ENCODE measurements around the gene CLK2. TPM values are rescaled to one million over a fixed set of nuclear protein-coding genes. Genes with fewer than 3 reads are reported as not detected.
"Not testable (repeated sequence)": the region's sequence is repeated elsewhere in the genome, so short reads cannot be mapped to it uniquely, and the experiment has no call there.

Gene CLK2
- total RNA-seq, 2 donors from 2014 or later, result 28.1 to 56.5 TPM

DNA sequence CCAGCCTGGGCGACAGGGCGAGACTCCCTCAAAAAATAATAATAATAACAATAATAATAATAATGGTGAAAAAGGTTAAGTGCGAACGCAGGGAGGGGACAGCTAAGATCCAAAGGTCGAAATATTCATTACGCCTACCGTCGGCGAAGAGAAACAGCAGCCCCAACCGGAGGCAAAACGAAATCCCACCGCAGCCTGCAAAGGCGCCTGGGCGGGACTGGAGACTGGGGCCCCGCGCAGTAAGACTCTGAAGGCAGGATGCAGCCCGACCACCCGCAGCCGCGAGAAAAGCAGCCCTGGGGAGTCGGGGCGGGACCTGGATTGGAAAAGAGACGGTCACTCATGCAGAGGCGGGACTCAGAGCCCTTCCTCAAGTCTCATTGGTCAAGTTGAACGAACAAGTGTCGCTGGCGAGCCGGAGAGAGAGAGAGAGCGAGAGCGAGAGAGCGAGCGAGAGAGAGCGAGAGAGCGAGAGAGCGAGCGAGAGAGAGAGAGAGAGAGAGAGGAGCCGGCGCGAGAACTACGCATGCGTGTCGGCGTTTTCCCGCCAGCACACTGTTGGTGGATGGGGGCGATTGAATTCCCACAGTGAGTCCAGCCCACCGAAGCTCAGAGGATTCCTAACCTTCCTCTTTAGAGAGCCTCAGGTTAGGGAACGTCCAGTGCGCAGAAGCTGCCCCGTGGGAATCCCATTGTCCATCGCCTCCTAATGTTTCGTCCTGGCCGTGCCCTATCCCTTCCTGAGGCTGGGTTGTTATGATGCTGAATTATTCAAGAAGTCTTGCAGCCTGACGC, 28.7 kb downstream of the CLK2 start:
- H3K4me1 ChIP-seq (replicated peaks), result no peaks in the 10 kb centered on the region
- under 1% methylated on average over 53 of the region's 53 CpGs for WGBS
- no peaks in the 10 kb centered on the region for H3K9me3 ChIP-seq
- H3K4me3 ChIP-seq, result peak overlapping the region; percentile 50 to 55
- DNase-seq (ENCODE audit: low spot score), result peak; percentile 96
- TF ChIP-seq POLR2A (IDR thresholded peaks at IDR 0.05) (peak; percentile 80), POLR2AphosphoS5 (IDR thresholded peaks at IDR 0.05) (peak; percentile 98)
- TF ChIP-seq, protein P1, sequence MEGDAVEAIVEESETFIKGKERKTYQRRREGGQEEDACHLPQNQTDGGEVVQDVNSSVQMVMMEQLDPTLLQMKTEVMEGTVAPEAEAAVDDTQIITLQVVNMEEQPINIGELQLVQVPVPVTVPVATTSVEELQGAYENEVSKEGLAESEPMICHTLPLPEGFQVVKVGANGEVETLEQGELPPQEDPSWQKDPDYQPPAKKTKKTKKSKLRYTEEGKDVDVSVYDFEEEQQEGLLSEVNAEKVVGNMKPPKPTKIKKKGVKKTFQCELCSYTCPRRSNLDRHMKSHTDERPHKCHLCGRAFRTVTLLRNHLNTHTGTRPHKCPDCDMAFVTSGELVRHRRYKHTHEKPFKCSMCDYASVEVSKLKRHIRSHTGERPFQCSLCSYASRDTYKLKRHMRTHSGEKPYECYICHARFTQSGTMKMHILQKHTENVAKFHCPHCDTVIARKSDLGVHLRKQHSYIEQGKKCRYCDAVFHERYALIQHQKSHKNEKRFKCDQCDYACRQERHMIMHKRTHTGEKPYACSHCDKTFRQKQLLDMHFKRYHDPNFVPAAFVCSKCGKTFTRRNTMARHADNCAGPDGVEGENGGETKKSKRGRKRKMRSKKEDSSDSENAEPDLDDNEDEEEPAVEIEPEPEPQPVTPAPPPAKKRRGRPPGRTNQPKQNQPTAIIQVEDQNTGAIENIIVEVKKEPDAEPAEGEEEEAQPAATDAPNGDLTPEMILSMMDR (IDR thresholded peaks at IDR 0.05), result peak in 3 of 4 experiments; percentile 63 to 97 (median 97)
- H3K27me3 ChIP-seq (replicated peaks; ENCODE audit: insufficient read depth), result no peaks in the 10 kb centered on the region
- peak overlapping the region; percentile 88 to 89 for H3K27ac ChIP-seq
- no peaks in the 10 kb centered on the region for H3K36me3 ChIP-seq
- intact Hi-C loops (cut with DNase I), result loop anchor here (5.0 kb wide), 1 partner anchor 37 kb away; the partner anchor contains the start of genes MTX1 and THBS3

DNA sequence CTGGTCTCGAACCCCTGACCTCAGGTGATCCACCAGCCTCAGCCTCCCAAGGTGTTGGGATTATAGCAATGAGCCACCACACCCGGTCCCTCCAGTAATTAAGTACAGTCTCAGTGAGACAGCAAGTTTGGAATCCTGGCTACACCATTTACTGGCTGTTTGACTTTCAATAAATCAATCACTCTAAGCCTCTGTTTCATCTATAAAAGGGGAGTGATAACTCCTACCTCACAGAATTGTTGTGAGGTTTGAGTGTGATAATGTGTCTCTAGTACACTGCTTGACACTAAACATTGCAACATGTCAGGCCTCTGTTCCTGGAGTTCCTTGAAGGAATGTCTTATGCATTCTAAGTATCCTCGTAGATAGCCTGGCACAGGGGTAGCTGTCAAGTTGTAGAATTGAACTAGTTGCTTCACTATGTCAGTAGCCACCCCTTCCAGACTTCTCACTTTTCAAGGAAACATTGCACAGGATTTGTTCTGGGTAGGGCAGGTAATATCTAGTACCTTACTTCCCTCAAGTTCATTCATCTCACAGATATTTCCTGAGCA, 30.4 kb downstream of the CLK2 start:
- H3K27me3 ChIP-seq (replicated peaks; ENCODE audit: insufficient read depth), result no peaks in the 10 kb centered on the region
- 34% methylated on average over 3 of the region's 3 CpGs for WGBS
- H3K4me3 ChIP-seq, result no peak overlapping the region
- H3K4me1 ChIP-seq (replicated peaks), result no peaks in the 10 kb centered on the region
- no peak for DNase-seq (ENCODE audit: low spot score)
- no peak for TF ChIP-seq POLR2A (IDR thresholded peaks at IDR 0.05)
- no peak for TF ChIP-seq POLR2AphosphoS5 (IDR thresholded peaks at IDR 0.05)
- TF ChIP-seq, protein P1 (IDR thresholded peaks at IDR 0.05), result no peak
- H3K27ac ChIP-seq, result no peak overlapping the region
- intact Hi-C loops (cut with DNase I), result loop anchor here (5.0 kb wide), 1 partner anchor 36 kb away; the partner anchor contains the start of genes MTX1 and THBS3
- no peaks in the 10 kb centered on the region for H3K36me3 ChIP-seq
- no peaks in the 10 kb centered on the region for H3K9me3 ChIP-seq

DNA sequence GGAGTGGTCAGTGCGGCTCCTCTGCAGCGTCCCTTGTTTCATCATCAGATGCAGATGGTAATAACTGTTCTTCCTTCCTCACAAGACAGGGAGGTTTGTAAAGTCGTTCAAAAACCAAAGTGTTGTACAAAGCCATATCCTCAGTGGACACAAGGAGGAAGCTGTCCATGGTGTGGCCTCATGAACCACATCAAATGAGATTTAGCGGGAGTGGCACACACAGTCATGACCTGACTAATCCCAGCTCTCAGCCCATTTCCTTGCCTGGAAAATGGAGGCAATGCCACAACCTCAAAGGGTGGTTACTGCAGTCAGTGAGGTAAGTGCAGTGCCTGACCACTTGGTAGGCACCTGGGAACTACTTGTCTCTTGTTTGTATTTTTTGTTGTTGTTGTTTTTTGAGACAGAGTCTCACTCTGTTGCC, 31.5 kb downstream of the CLK2 start:
- TF ChIP-seq POLR2A (IDR thresholded peaks at IDR 0.05) (no peak), POLR2AphosphoS5 (IDR thresholded peaks at IDR 0.05) (no peak)
- TF ChIP-seq, protein P1 (IDR thresholded peaks at IDR 0.05), result no peak
- Histone ChIP-seq H3K27me3 (replicated peaks; ENCODE audit: insufficient read depth) (no peaks in the 10 kb centered on the region), H3K4me1 (replicated peaks) (no peaks in the 10 kb centered on the region), H3K36me3 (no peaks in the 10 kb centered on the region), H3K9me3 (no peaks in the 10 kb centered on the region), H3K27ac (no peak overlapping the region), H3K4me3 (no peak overlapping the region)
- DNase-seq (ENCODE audit: low spot score), result no peak
- intact Hi-C loops (cut with DNase I), result loop anchor here (5.0 kb wide), 1 partner anchor 35 kb away; the partner anchor contains the start of genes MTX1 and THBS3
- 64% methylated on average over 4 of the region's 4 CpGs for WGBS

DNA sequence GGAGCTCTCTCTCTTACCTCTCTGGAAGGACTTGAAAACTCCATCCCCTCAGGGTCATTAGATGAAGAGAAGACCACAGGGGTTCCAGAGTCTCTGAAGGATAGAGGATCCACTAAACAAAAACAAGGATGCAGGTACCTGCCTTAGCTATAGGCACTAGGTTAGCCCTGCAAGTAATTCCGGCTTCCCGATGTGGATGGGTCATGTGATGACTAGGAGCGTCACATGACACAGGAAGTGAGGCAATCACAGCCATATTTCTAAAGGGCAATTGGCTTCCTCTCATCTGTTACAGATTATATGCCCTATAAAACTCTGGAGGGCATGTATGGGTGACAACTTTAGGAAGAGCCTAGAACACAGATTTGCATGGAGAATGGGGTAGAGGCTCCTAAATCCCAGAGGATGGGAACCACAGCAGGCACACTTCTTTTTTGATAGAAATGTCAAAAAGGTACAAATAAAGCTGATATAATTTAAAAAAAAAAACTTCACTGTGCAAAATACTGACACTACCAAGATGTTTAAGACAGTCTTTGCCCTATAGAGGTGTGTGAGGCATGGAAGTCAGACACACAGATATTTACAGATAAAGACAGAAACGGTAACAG, 32.1 kb downstream of the CLK2 start:
- Histone ChIP-seq H3K36me3 (no peaks in the 10 kb centered on the region), H3K27me3 (replicated peaks; ENCODE audit: insufficient read depth) (no peaks in the 10 kb centered on the region), H3K9me3 (no peaks in the 10 kb centered on the region), H3K4me1 (replicated peaks) (no peaks in the 10 kb centered on the region), H3K4me3 (peak overlapping the region in 1 of 2 donors; percentile 23), H3K27ac (no peak overlapping the region)
- peak; percentile 81 for DNase-seq (ENCODE audit: low spot score)
- intact Hi-C loops (cut with DNase I), result loop anchor here (5.0 kb wide), 1 partner anchor 34 kb away; the partner anchor contains the start of genes MTX1 and THBS3
- TF ChIP-seq POLR2AphosphoS5 (IDR thresholded peaks at IDR 0.05) (peak; percentile 98), POLR2A (IDR thresholded peaks at IDR 0.05) (no peak)
- 10% methylated on average over 4 of the region's 4 CpGs for WGBS

DNA sequence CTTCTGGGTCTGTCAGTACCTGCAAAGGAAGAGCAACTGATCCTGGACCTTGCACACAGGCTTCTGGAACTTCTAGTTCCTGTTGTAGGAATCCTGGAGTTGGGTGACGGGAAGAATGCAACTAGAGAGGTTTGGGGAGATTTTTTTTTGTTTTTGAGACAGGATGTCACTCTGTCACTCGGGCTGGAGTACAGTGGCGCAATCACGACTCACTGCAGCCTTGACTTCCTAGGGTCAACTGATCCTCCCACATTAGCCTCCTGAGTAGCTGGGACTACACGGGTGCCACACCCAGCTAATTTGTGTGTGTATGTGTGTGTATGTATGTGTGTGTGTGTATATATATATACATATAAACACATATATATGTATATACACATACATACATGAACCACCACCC, 36.9 kb downstream of the CLK2 start:
- H3K4me3 ChIP-seq, result no peak overlapping the region
- H3K9me3 ChIP-seq, result no peaks in the 10 kb centered on the region
- TF ChIP-seq POLR2A (IDR thresholded peaks at IDR 0.05) (no peak), POLR2AphosphoS5 (IDR thresholded peaks at IDR 0.05) (no peak)
- TF ChIP-seq, protein P1 (IDR thresholded peaks at IDR 0.05), result no peak
- no peak for DNase-seq (ENCODE audit: low spot score)
- intact Hi-C loops (cut with DNase I), result no loop called here
- no peaks in the 10 kb centered on the region for H3K4me1 ChIP-seq (replicated peaks)
- WGBS, result 86% methylated on average over 5 of the region's 5 CpGs
- H3K27ac ChIP-seq, result no peak overlapping the region
- no peaks in the 10 kb centered on the region for H3K36me3 ChIP-seq
- no peaks in the 10 kb centered on the region for H3K27me3 ChIP-seq (replicated peaks; ENCODE audit: insufficient read depth)

DNA sequence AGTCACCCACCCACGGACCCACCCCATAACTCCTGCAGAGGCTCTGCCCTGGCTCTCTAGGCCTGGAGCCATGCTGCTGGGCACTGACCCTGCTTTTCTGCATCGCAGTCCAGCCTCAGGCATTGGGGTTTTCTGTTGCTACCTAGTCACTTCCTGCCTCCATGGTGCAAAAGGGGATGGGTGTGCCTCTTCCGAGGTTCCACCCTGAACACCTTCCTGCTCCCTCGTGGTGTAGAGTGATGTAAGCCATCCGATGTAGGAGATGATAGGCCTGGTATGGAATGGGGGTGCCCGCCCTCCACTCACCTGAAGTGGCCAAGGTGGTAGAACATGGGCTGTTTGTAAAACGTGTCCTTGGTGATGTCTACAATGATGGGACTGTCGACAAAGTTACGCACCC, 37.9 kb downstream of the CLK2 start:
- WGBS, result 90% methylated on average over 5 of the region's 9 CpGs
- H3K9me3 ChIP-seq; H3K27ac ChIP-seq; H3K36me3 ChIP-seq; H3K27me3 ChIP-seq (replicated peaks; ENCODE audit: insufficient read depth); DNase-seq (ENCODE audit: low spot score); H3K4me1 ChIP-seq (replicated peaks); intact Hi-C loops (cut with DNase I); H3K4me3 ChIP-seq: not testable (repeated sequence)

DNA sequence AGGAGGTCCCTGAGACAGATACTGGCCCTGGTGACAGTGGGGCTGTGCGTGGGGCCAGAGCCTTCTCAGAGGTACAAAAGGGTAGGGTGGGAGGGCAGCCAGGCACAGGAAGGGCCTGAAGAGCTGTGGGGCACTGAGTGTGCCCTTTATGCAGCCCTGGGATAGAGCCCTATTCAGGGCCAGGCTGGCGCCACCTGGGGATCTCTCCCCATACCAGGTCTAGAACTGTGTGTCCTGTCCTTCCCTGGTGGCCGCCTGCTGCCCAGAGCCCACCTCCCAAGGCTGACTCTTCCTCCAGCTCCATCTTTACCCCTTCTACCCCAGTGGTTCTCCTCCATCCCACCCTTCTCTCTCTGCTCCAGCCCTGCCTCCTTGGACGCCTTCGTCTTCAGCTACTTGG, 39.8 kb downstream of the CLK2 start:
- DNase-seq (ENCODE audit: low spot score); H3K4me1 ChIP-seq (replicated peaks); H3K4me3 ChIP-seq; intact Hi-C loops (cut with DNase I); H3K36me3 ChIP-seq; H3K9me3 ChIP-seq; H3K27me3 ChIP-seq (replicated peaks; ENCODE audit: insufficient read depth); H3K27ac ChIP-seq: not testable (repeated sequence)
- WGBS, result 100% methylated on average over 1 of the region's 5 CpGs
